ENCODE measurements around the gene RNF133.

GRCh38 chr7:122673951-122674350 is 25.0 kb downstream of the RNF133 start:
- TF ChIP-seq CTCF (IDR thresholded peaks at IDR 0.05) (no peak), POLR2A (IDR thresholded peaks at IDR 0.05) (no peak)
